SK-N-SH treated with all-trans-retinoic acid at 6 μM for 48 hours (cell line): Measurements from ENCODE around the gene PTGR1.

Experiments used
- ATAC-seq: fragments of 200-7000 bp; cut with Tn5 transposase; 3 replicates; pipeline ENCODE4 v1.9.1; 2020; ENCODE audit warnings: mild to moderate bottlenecking, moderate library complexity
- ARNTL ChIP-seq: fragments of 450-650 bp; formaldehyde crosslinking; IDR thresholded peaks from 2 replicates; pipeline ENCODE4 v1.5.0; 2020; ENCODE audit warnings: low read depth, mild to moderate bottlenecking, moderate library complexity, borderline replicate concordance
- BACH2 ChIP-seq: fragments of 250-450 bp; sonication (Bioruptor Pico); IDR thresholded peaks from 2 replicates; pipeline ENCODE4 v1.9.0; 2021; ENCODE audit warnings: mild to moderate bottlenecking, borderline replicate concordance
- CSDC2 ChIP-seq: fragments of 250-450 bp; sonication (Bioruptor Pico); IDR thresholded peaks from 2 replicates; pipeline ENCODE4 v1.5.0; 2020; ENCODE audit warnings: mild to moderate bottlenecking, moderate library complexity
- ESRRG ChIP-seq: fragments of 250-450 bp; sonication (Bioruptor Pico); IDR thresholded peaks from 2 replicates; pipeline ENCODE4 v1.6.1; 2021; ENCODE audit warnings: mild to moderate bottlenecking
- GLIS3 ChIP-seq: fragments of 250-450 bp; sonication (Bioruptor Pico); IDR thresholded peaks from 2 replicates; pipeline ENCODE4 v1.5.0; 2020; ENCODE audit warnings: mild to moderate bottlenecking, moderate library complexity
- OSR1 ChIP-seq: fragments of 250-450 bp; sonication (Bioruptor Pico); IDR thresholded peaks from 2 replicates; pipeline ENCODE4 v1.8.0; 2022; ENCODE audit warnings: moderate library complexity, mild to moderate bottlenecking, inconsistent platforms
- PPARA ChIP-seq: fragments of 250-450 bp; sonication (Bioruptor Pico); IDR thresholded peaks from 2 replicates; pipeline ENCODE4 v1.5.0; 2020; ENCODE audit warnings: mild to moderate bottlenecking, borderline replicate concordance
- RARB ChIP-seq: fragments of 250-450 bp; sonication (Bioruptor Pico); IDR thresholded peaks from 2 replicates; pipeline ENCODE4 v1.8.0; 2021; ENCODE audit warnings: mild to moderate bottlenecking, moderate library complexity
- SNAI2 ChIP-seq: fragments of 250-450 bp; sonication (Bioruptor Pico); IDR thresholded peaks from 2 replicates; pipeline ENCODE4 v1.5.0; 2020; ENCODE audit warnings: mild to moderate bottlenecking, moderate library complexity
- TOX ChIP-seq: fragments of 250-450 bp; sonication (Bioruptor Pico); IDR thresholded peaks from 2 replicates; pipeline ENCODE4 v1.8.0; 2021; ENCODE audit warnings: mild to moderate bottlenecking, moderate library complexity, borderline replicate concordance
- ZFP3 ChIP-seq: fragments of 250-450 bp; sonication (Bioruptor Pico); IDR thresholded peaks from 2 replicates; pipeline ENCODE4 v1.5.0; 2020; ENCODE audit warnings: mild to moderate bottlenecking, moderate library complexity
- ZFP30 ChIP-seq: fragments of 450-650 bp; formaldehyde crosslinking; IDR thresholded peaks from 2 replicates; pipeline ENCODE4 v1.5.0; 2022; ENCODE audit warnings: mild to moderate bottlenecking, moderate library complexity
- ZNF70 ChIP-seq: fragments of 450-650 bp; formaldehyde crosslinking; IDR thresholded peaks from 2 replicates; pipeline ENCODE4 v1.5.0; 2020; ENCODE audit warnings: mild to moderate bottlenecking, moderate library complexity
- ZNF8 ChIP-seq: fragments of 450-650 bp; formaldehyde crosslinking; IDR thresholded peaks from 2 replicates; pipeline ENCODE4 v1.5.0; 2020; ENCODE audit warnings: mild to moderate bottlenecking, moderate library complexity
- TF ChIP-seq, protein P1 (sequence below): fragments of 250-450 bp; sonication (Bioruptor Pico); IDR thresholded peaks from 2 replicates; pipeline ENCODE4 v1.5.0; 2020; ENCODE audit warnings: mild to moderate bottlenecking, moderate library complexity
- TF ChIP-seq, protein P2 (sequence below): fragments of 250-450 bp; sonication (Bioruptor Pico); IDR thresholded peaks from 2 replicates; pipeline ENCODE4 v1.5.1; 2020; ENCODE audit warnings: low read depth, mild to moderate bottlenecking, moderate library complexity
- TF ChIP-seq, protein P3 (sequence below): fragments of 250-450 bp; sonication (Bioruptor Pico); IDR thresholded peaks from 2 replicates; pipeline ENCODE4 v1.8.0; 2021; ENCODE audit warnings: low read depth, mild to moderate bottlenecking, moderate library complexity, borderline replicate concordance
- TF ChIP-seq, protein P4 (sequence below): fragments of 250-450 bp; sonication (Bioruptor Pico); IDR thresholded peaks from 2 replicates; pipeline ENCODE4 v1.8.0; 2020; ENCODE audit warnings: mild to moderate bottlenecking, moderate library complexity, borderline replicate concordance

Gene PTGR1

DNA sequence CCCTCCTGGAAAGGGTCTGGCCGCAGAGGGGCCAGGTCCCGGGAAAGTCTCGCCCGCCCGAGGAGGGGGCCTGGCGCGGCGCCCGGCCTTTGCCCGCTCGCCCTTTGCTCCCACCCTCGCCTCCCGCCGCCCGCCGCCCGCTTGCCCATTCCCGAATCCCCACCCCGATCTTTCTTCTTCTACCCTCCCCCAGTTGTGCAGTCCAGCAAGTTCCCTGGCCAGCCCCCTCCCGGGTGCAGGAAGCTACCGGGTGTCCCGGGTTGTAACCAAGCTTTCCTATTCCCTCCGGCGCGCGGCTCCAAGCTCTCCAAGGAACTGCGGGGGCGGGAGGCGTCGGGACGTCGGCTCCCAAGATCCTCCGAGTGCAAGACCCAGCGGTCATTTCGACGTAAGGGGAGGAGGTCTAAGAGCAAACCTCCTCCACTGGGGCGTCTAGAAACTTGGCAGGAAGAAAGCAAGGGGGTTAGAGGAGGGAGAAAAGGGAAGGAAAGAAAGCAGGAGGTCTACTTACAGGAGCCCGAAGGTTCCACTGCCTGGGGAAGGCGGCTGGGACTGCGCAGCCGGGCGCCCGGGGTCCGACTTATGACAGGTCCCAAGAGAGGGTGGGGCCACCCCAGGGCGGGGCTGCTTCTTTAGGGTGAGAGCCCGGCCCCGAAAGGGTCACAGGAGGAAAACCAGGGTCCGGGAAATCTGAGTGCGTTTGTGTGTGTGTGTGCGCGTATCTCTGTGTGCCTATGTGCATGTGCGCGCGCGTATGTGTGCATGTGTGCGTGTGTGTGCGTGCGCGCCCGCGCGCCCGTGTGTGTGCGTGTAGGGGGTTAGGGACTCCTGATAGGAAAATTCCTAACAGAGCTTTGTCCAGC lies at the start of gene PTGR1:
PTGR1 (minus strand) TSS at position 556 of the 863 bp plus-strand sequence. CDS start 2,225 bp downstream, outside the sequence.
- peak; percentile 90 for ATAC-seq
- TF ChIP-seq ARNTL (no peak), ESRRG (CRISPR knock-in tag) (no peak), PPARA (CRISPR knock-in tag) (no peak), ZFP3 (CRISPR knock-in tag) (no peak), TOX (CRISPR knock-in tag) (no peak), CSDC2 (CRISPR knock-in tag) (no peak), ZNF8 (CRISPR knock-in tag) (no peak)
- TF ChIP-seq, protein P1, sequence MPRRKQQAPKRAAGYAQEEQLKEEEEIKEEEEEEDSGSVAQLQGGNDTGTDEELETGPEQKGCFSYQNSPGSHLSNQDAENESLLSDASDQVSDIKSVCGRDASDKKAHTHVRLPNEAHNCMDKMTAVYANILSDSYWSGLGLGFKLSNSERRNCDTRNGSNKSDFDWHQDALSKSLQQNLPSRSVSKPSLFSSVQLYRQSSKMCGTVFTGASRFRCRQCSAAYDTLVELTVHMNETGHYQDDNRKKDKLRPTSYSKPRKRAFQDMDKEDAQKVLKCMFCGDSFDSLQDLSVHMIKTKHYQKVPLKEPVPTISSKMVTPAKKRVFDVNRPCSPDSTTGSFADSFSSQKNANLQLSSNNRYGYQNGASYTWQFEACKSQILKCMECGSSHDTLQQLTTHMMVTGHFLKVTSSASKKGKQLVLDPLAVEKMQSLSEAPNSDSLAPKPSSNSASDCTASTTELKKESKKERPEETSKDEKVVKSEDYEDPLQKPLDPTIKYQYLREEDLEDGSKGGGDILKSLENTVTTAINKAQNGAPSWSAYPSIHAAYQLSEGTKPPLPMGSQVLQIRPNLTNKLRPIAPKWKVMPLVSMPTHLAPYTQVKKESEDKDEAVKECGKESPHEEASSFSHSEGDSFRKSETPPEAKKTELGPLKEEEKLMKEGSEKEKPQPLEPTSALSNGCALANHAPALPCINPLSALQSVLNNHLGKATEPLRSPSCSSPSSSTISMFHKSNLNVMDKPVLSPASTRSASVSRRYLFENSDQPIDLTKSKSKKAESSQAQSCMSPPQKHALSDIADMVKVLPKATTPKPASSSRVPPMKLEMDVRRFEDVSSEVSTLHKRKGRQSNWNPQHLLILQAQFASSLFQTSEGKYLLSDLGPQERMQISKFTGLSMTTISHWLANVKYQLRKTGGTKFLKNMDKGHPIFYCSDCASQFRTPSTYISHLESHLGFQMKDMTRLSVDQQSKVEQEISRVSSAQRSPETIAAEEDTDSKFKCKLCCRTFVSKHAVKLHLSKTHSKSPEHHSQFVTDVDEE (CRISPR knock-in tag): no peak
- TF ChIP-seq, protein P2, sequence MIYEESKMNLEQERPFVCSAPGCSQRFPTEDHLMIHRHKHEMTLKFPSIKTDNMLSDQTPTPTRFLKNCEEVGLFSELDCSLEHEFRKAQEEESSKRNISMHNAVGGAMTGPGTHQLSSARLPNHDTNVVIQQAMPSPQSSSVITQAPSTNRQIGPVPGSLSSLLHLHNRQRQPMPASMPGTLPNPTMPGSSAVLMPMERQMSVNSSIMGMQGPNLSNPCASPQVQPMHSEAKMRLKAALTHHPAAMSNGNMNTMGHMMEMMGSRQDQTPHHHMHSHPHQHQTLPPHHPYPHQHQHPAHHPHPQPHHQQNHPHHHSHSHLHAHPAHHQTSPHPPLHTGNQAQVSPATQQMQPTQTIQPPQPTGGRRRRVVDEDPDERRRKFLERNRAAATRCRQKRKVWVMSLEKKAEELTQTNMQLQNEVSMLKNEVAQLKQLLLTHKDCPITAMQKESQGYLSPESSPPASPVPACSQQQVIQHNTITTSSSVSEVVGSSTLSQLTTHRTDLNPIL (CRISPR knock-in tag): no peak
- TF ChIP-seq, protein P3, sequence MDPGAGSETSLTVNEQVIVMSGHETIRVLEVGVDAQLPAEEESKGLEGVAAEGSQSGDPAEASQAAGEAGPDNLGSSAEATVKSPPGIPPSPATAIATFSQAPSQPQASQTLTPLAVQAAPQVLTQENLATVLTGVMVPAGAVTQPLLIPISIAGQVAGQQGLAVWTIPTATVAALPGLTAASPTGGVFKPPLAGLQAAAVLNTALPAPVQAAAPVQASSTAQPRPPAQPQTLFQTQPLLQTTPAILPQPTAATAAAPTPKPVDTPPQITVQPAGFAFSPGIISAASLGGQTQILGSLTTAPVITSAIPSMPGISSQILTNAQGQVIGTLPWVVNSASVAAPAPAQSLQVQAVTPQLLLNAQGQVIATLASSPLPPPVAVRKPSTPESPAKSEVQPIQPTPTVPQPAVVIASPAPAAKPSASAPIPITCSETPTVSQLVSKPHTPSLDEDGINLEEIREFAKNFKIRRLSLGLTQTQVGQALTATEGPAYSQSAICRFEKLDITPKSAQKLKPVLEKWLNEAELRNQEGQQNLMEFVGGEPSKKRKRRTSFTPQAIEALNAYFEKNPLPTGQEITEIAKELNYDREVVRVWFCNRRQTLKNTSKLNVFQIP: no peak

DNA sequence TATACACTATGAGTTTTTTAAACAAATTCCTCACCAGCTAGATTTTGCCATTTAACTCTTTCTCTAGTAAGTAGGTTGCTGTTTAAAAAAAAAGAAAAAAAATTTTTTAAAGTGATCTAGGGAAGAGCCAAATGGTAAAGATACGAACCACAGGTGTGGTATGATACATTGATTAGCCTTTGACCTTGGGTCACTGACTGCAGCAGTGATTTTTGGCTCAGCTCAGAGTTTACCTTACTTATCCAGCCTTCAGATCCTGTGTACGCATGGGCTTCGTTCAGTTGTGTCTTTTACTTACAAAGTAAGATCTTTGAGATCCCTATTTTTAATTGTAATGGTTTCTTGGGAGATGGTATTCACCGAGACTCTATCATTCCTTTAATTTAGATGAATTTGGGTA lies 49.6 kb upstream of the PTGR1 start:
- TF ChIP-seq ZNF8 (CRISPR knock-in tag): no peak
- TF ChIP-seq BACH2: no peak
- TF ChIP-seq ZFP3 (CRISPR knock-in tag): no peak
- no peak for TF ChIP-seq RARB (CRISPR knock-in tag)
- TF ChIP-seq CSDC2 (CRISPR knock-in tag): no peak
- no peak for TF ChIP-seq ARNTL
- no peak for TF ChIP-seq ZFP30
- TF ChIP-seq TOX (CRISPR knock-in tag): no peak
- no peak for TF ChIP-seq GLIS3 (CRISPR knock-in tag)
- TF ChIP-seq SNAI2 (CRISPR knock-in tag): no peak
- TF ChIP-seq, protein P1 (CRISPR knock-in tag): no peak
- TF ChIP-seq, protein P3: no peak
- no peak for TF ChIP-seq OSR1 (CRISPR knock-in tag)
- TF ChIP-seq, protein P4, sequence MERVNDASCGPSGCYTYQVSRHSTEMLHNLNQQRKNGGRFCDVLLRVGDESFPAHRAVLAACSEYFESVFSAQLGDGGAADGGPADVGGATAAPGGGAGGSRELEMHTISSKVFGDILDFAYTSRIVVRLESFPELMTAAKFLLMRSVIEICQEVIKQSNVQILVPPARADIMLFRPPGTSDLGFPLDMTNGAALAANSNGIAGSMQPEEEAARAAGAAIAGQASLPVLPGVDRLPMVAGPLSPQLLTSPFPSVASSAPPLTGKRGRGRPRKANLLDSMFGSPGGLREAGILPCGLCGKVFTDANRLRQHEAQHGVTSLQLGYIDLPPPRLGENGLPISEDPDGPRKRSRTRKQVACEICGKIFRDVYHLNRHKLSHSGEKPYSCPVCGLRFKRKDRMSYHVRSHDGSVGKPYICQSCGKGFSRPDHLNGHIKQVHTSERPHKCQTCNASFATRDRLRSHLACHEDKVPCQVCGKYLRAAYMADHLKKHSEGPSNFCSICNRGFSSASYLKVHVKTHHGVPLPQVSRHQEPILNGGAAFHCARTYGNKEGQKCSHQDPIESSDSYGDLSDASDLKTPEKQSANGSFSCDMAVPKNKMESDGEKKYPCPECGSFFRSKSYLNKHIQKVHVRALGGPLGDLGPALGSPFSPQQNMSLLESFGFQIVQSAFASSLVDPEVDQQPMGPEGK (CRISPR knock-in tag): no peak
- TF ChIP-seq ZNF70 (CRISPR knock-in tag): no peak
- no peak for ATAC-seq
